KMS-11 (cell line): ENCODE results near the gene SLC30A2.

ENCODE experiments used
- H2AFZ ChIP-seq: fragments of 200-600 bp; sonication (generic); 2 replicates; pipeline ENCODE4 v1.6.1; 2016; ENCODE audit warnings: antibody characterized with exemption, mixed run types, low read depth
- H3K27ac ChIP-seq: fragments of 200-600 bp; sonication (generic); 2 replicates; pipeline ENCODE4 v1.6.1; 2016; ENCODE audit warnings: mild to moderate bottlenecking, mixed run types
- H3K27me3 ChIP-seq: fragments of 200-600 bp; sonication (generic); 2 replicates; pipeline ENCODE4 v1.6.1; 2017; ENCODE audit warnings: mild to moderate bottlenecking, low read depth, mixed run types, moderate library complexity; ENCODE audit not compliant: insufficient read depth
- H3K36me3 ChIP-seq: fragments of 200-600 bp; sonication (generic); 2 replicates; pipeline ENCODE4 v1.6.1; 2017; ENCODE audit warnings: mild to moderate bottlenecking, mixed run types; ENCODE audit not compliant: insufficient read depth
- H3K4me1 ChIP-seq: fragments of 200-600 bp; sonication (generic); 2 replicates; pipeline ENCODE4 v1.6.1; 2016; ENCODE audit warnings: mild to moderate bottlenecking, low read depth, mixed run types; ENCODE audit not compliant: poor library complexity, severe bottlenecking
- H3K4me2 ChIP-seq: fragments of 200-600 bp; sonication (generic); 2 replicates; pipeline ENCODE4 v1.7.0; 2016; ENCODE audit warnings: mild to moderate bottlenecking, mixed run types
- H3K4me3 ChIP-seq: fragments of 200-600 bp; sonication (generic); IDR thresholded peaks from 2 replicates; pipeline ENCODE4 v1.6.1; 2017; ENCODE audit warnings: low read depth, low read length, mixed read lengths; ENCODE audit not compliant: insufficient read depth
- H3K79me2 ChIP-seq: fragments of 200-600 bp; sonication (generic); 2 replicates; pipeline ENCODE4 v1.6.1; 2016; ENCODE audit warnings: low read depth, mixed run types; ENCODE audit not compliant: insufficient read depth
- H3K9ac ChIP-seq: fragments of 200-600 bp; sonication (generic); 2 replicates; pipeline ENCODE4 v1.6.1; 2016; ENCODE audit warnings: mild to moderate bottlenecking, mixed run types
- H4K20me1 ChIP-seq: fragments of 200-600 bp; sonication (generic); 2 replicates; pipeline ENCODE4 v1.6.1; 2016; ENCODE audit warnings: mild to moderate bottlenecking, mixed run types; ENCODE audit not compliant: insufficient read depth
- TF ChIP-seq, protein P1 (sequence below): fragments of 200-600 bp; sonication (generic); conservative IDR thresholded peaks from 2 replicates; pipeline ENCODE4 v1.6.1; 2017; ENCODE audit warnings: low read depth, mild to moderate bottlenecking, antibody characterized with exemption, low read length, moderate library complexity, mixed read lengths

Gene SLC30A2

DNA sequence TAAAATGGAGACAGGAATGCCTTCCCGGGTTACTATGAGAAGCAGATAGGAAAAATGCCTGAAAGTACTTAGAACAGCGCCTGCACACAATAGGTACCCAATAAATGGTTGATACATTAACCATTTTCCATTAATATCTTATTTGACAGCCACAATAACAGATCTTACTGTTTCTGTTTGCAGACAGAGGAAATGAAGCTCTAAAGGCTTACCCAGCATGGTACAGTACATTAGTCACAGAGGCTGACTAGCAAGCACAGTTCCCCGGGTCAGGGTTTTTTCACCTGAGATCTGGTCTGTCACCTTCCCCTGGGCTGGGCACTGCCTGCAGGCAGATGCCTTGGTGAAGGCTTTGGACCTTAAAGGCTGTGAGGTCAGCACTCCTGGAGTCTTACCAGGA, 18.6 kb upstream of the SLC30A2 start:
- H4K20me1 ChIP-seq = no peaks in the 10 kb centered on the region
- TF ChIP-seq, protein P1, sequence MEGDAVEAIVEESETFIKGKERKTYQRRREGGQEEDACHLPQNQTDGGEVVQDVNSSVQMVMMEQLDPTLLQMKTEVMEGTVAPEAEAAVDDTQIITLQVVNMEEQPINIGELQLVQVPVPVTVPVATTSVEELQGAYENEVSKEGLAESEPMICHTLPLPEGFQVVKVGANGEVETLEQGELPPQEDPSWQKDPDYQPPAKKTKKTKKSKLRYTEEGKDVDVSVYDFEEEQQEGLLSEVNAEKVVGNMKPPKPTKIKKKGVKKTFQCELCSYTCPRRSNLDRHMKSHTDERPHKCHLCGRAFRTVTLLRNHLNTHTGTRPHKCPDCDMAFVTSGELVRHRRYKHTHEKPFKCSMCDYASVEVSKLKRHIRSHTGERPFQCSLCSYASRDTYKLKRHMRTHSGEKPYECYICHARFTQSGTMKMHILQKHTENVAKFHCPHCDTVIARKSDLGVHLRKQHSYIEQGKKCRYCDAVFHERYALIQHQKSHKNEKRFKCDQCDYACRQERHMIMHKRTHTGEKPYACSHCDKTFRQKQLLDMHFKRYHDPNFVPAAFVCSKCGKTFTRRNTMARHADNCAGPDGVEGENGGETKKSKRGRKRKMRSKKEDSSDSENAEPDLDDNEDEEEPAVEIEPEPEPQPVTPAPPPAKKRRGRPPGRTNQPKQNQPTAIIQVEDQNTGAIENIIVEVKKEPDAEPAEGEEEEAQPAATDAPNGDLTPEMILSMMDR = no peak
- no peak overlapping the region for H3K4me2 ChIP-seq
- H2AFZ ChIP-seq = no peak overlapping the region
- no peaks in the 10 kb centered on the region for H3K79me2 ChIP-seq
- H3K4me3 ChIP-seq = no peak overlapping the region
- H3K36me3 ChIP-seq = no peaks in the 10 kb centered on the region
- H3K27me3 ChIP-seq = no peaks in the 10 kb centered on the region; the same call in 1 of the 2 replicates
- H3K27ac ChIP-seq = no peak overlapping the region
- no peak overlapping the region for H3K9ac ChIP-seq
- no peaks in the 10 kb centered on the region for H3K4me1 ChIP-seq

DNA sequence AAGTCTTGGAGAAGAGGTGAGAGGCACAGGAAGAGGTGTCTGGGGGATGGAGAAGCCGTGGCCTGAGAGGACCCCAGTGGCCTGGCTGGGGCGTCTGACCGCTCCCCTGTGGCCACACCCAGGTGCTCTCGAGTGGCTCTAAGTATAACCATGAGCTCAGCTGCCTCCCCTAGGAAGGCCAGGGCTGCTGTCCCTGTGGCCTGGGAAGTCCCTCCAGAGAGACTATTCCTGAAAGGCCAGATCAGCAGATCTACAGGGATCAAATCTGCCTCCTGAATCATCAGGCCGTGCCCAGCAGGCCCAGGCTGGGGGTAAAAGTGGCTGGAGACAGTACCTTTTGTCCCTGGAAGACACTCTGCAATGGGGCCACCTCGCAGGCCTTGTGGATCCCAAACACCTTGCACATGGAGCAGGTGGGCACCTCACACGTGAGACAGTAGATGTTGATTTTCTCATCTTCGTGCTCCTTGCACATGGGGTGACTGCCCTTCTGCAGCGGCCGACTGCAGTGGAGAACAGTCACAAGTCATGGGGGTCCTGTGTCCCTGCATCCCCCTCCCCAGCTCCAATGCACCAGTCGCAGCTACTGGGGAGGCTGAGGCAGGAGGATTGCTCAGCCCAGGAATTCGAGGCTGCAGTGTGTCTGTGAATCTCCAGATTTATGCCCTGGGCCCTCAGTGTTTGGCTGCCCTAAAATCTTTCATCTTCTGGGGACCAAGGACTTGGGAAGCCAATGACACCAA, 15.1 kb upstream of the SLC30A2 start:
- H3K4me2 ChIP-seq = no peak overlapping the region
- TF ChIP-seq, protein P1 = no peak
- no peaks in the 10 kb centered on the region for H4K20me1 ChIP-seq
- H3K9ac ChIP-seq = no peak overlapping the region
- no peaks in the 10 kb centered on the region; the same call in 1 of the 2 replicates for H3K27me3 ChIP-seq
- no peaks in the 10 kb centered on the region for H3K4me1 ChIP-seq
- H2AFZ ChIP-seq = no peak overlapping the region
- H3K79me2 ChIP-seq = no peaks in the 10 kb centered on the region
- no peak overlapping the region for H3K27ac ChIP-seq
- H3K36me3 ChIP-seq = no peaks in the 10 kb centered on the region
- H3K4me3 ChIP-seq = no peak overlapping the region

DNA sequence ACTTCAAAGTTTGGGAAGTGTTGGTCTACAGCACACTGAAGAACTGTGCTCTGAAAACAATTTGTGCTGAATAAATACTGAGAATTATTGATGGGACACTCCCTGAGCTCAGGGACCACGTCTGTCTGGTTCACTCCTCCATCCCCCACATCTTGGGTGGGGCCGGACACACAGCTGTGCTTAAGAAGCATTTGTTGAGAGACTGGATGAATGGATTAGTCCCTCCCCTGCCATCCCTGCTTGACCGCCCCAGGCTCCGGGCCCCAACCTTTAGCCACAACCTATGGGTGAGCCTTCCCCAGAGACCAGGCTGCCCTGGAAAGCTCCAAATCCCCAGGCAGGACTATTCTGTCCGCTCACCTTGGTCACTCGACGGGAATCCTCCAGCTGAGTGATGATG, 14.0 kb upstream of the SLC30A2 start:
- H3K27me3 ChIP-seq = no peaks in the 10 kb centered on the region; the same call in 1 of the 2 replicates
- H3K79me2 ChIP-seq = no peaks in the 10 kb centered on the region
- no peak overlapping the region for H3K9ac ChIP-seq
- no peaks in the 10 kb centered on the region for H3K4me1 ChIP-seq
- H3K36me3 ChIP-seq = no peaks in the 10 kb centered on the region
- H3K4me2 ChIP-seq = no peak overlapping the region
- no peak overlapping the region for H3K27ac ChIP-seq
- H4K20me1 ChIP-seq = no peaks in the 10 kb centered on the region
- H3K4me3 ChIP-seq = no peak overlapping the region
- TF ChIP-seq, protein P1 = no peak
- H2AFZ ChIP-seq = no peak overlapping the region

DNA sequence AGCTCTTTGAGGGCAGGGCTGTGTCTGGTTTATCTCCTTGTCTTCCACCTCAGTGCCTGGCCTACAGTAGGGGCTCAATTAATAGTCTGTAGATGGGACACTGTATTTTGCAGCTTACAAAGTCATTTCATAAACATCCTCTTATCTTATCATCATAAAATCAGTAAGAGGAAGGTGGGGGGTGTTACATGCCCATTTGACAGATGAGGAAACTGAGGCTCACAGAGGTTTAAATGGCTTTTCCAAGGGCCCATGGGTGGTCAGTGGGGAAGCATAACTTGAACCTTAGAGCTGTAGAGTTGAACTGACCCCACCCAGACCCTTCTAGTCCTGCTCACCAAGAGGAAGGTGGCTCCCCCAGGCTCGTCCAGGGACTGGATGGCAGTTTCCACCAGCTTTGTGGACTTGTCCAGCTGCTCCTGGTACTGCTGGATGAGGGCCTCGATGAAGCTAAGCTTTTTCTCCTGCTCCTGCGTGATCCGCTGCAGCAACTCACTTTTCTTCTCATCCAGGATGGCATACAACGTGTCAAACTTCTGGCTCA, 12.2 kb upstream of the SLC30A2 start:
- no peak overlapping the region for H3K4me3 ChIP-seq
- no peak overlapping the region for H3K9ac ChIP-seq
- no peaks in the 10 kb centered on the region for H3K36me3 ChIP-seq
- no peak overlapping the region for H3K4me2 ChIP-seq
- no peaks in the 10 kb centered on the region for H3K79me2 ChIP-seq
- H3K27me3 ChIP-seq = no peaks in the 10 kb centered on the region; the same call in 1 of the 2 replicates
- no peaks in the 10 kb centered on the region for H4K20me1 ChIP-seq
- no peaks in the 10 kb centered on the region for H3K4me1 ChIP-seq
- H2AFZ ChIP-seq = no peak overlapping the region
- TF ChIP-seq, protein P1 = no peak
- no peak overlapping the region for H3K27ac ChIP-seq
